Measurements from ENCODE around the gene TNFRSF12A.

- TF ChIP-seq CTCF (IDR thresholded peaks at IDR 0.05) (peak; percentile 93 to 99 (median 97)), POLR2A (IDR thresholded peaks at IDR 0.05) (no peak)
Observed at GRCh38 chr16:3059041-3059722, 39.0 kb downstream of the TNFRSF12A start.
